CD8-positive, alpha-beta memory T cell (primary cell): Measurements from ENCODE around the gene IL11RA. TPM values are rescaled to one million over a fixed set of nuclear protein-coding genes. Genes with fewer than 3 reads are reported as not detected.

ENCODE experiments used
- CTCF ChIA-PET: fragments of 350-600 bp; sonication (Branson Sonifier 250); formaldehyde crosslinking; loops from one replicate; lab custom pipeline; 2021; ENCODE audit warnings: antibody characterized with exemption; lab: Charles Lee
- POLR2A ChIA-PET: fragments of 350-600 bp; sonication (Branson Sonifier 250); formaldehyde crosslinking; loops from one replicate; lab custom pipeline; 2021; ENCODE audit warnings: antibody characterized with exemption; lab: Charles Lee
- DNase-seq, 5 donors: peaks; one replicate each; pipeline versions ENCODE4 v3.0.0 to v3.0.0-alpha.2; 2020 to 2022; ENCODE audit warnings: mixed read lengths in 1 of 5
- H3K27ac ChIP-seq: one replicate; pipeline ENCODE4 v1.7.0; 2013; ENCODE audit warnings: low read depth, mild to moderate bottlenecking, low read length, moderate library complexity
- H3K27me3 ChIP-seq: 2 replicates; pipeline ENCODE4 v1.7.0; 2013; ENCODE audit warnings: low read length, mild to moderate bottlenecking; ENCODE audit not compliant: insufficient read depth, poor library complexity, severe bottlenecking
- H3K36me3 ChIP-seq: 2 replicates; pipeline ENCODE4 v1.7.0; 2013; ENCODE audit warnings: mild to moderate bottlenecking, low read length, moderate library complexity; ENCODE audit not compliant: insufficient read depth
- H3K4me1 ChIP-seq: 2 replicates; pipeline ENCODE4 v1.7.0; 2013; ENCODE audit warnings: mild to moderate bottlenecking, low read length, moderate library complexity; ENCODE audit not compliant: insufficient read depth
- H3K4me3 ChIP-seq: 2 replicates; pipeline ENCODE4 v1.7.0; 2013; ENCODE audit warnings: mild to moderate bottlenecking, low read length
- H3K9me3 ChIP-seq: 2 replicates; pipeline ENCODE4 v1.7.0; 2013; ENCODE audit warnings: mild to moderate bottlenecking, low read length
- H3K27ac Mint-ChIP-seq, 8 donors: one replicate each; pipeline ENCODE4 v1.8.0; 2020 to 2021; ENCODE audit warnings: mixed read lengths in 8 of 8, mild to moderate bottlenecking in 6 of 8, inconsistent platforms in 3 of 8, moderate library complexity in 3 of 8
- H3K27me3 Mint-ChIP-seq, 2 donors: one replicate each; pipeline ENCODE4 v1.8.0; 2020 to 2021; ENCODE audit warnings: mixed read lengths in 2 of 2, mild to moderate bottlenecking in 1 of 2, moderate library complexity in 1 of 2
- H3K36me3 Mint-ChIP-seq, 3 donors: one replicate each; pipeline ENCODE4 v1.8.0; 2020 to 2021; ENCODE audit warnings: mixed read lengths in 3 of 3, inconsistent platforms in 1 of 3, mild to moderate bottlenecking in 1 of 3
- H3K4me1 Mint-ChIP-seq, 3 donors: one replicate each; pipeline ENCODE4 v1.8.0; 2020 to 2021; ENCODE audit warnings: mixed read lengths in 3 of 3, inconsistent platforms in 1 of 3, mild to moderate bottlenecking in 1 of 3
- H3K4me3 Mint-ChIP-seq, 7 donors: one replicate each; pipeline ENCODE4 v1.8.0; 2020 to 2021; ENCODE audit warnings: mixed read lengths in 7 of 7, mild to moderate bottlenecking in 6 of 7, moderate library complexity in 4 of 7, inconsistent platforms in 2 of 7
- H3K9me3 Mint-ChIP-seq, 5 donors: one replicate each; pipeline ENCODE4 v1.8.0; 2020 to 2022; ENCODE audit warnings: mixed read lengths in 5 of 5, mild to moderate bottlenecking in 3 of 5, moderate library complexity in 2 of 5, inconsistent platforms in 1 of 5
- polyA plus RNA-seq: library from polyadenylated mRNA; unstranded; fragments of 300-500 nt; fragmentation: Illumina TruSeq; gene quantifications from one replicate; pipeline ENCODE4 v1.2.3, GENCODE V29; 2021
- total RNA-seq, 2 experiments: library from RNA; stranded (reverse); gene quantifications; one replicate each; pipeline ENCODE4 v1.2.3, GENCODE V29; 2021

Gene IL11RA
- total and polyA plus RNA-seq, 3 experiments from 2014 or later: 5.3 to 16.5 (median 15.6) TPM

GRCh38 chr9:34707130-34707529 lies 55.1 kb downstream of the IL11RA start:
- no peak overlapping the region for H3K27ac Mint-ChIP-seq
- Histone ChIP-seq H3K36me3 (no peaks in the 10 kb centered on the region), H3K27ac (no peak overlapping the region), H3K9me3 (no peaks in the 10 kb centered on the region), H3K4me3 (no peak overlapping the region), H3K27me3 (no peaks in the 10 kb centered on the region), H3K4me1 (no peaks in the 10 kb centered on the region)
- no peaks in the 10 kb centered on the region for H3K9me3 Mint-ChIP-seq
- no peaks in the 10 kb centered on the region for H3K36me3 Mint-ChIP-seq
- peaks cover 3 to 4% of the 10 kb centered on the region in 2 donors for H3K27me3 Mint-ChIP-seq
- peaks cover under 1 to 2% (median 1%) of the 10 kb centered on the region in 3 donors for H3K4me1 Mint-ChIP-seq
- H3K4me3 Mint-ChIP-seq: no peak overlapping the region
- ChIA-PET CTCF (no interaction called here), POLR2A (no interaction called here)
- no peak for DNase-seq

DNA sequence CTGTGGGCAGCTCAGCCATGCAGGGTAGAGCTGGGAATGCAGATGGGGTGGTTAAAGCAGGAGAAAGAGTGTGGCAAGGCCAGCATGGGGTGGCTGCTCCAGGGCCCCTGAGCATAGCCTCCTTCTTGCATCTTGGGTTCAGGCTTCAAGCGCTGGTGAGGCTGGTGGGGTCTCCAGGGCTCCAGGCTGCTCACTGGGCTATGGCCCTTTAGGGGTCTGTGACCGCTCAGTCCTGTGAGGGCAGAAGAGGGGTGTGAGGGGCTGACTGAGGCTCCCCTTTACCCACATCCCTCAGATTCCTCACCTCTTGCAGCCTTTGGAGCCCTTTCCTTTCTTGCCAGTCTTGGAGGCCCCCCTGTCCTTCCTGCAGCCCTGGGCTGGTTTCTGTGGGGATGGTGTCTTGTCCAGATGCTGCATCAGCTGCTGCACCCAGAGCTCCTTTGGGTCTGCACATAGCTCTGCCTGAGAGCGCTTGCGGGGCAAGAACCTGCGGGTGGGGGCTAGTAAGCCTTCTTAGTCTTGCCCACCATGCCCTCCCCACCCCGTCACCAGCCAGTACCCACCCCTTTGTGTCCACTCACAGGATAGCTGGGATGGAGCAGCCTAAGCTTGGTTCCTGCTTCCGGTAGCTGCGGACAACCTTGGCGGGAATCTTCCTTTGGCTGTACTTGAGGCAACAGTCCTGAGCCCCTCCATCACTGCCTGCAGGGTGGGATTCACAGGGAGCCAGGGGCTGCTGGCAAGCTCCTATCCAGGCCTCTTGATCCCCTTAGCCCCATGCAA lies 57.4 kb downstream of the IL11RA start:
- no peaks in the 10 kb centered on the region for H3K27me3 ChIP-seq
- POLR2A ChIA-PET: no interaction called here
- no peak for DNase-seq
- no peaks in the 10 kb centered on the region for H3K4me1 ChIP-seq
- no peaks in the 10 kb centered on the region for H3K36me3 Mint-ChIP-seq
- no peak overlapping the region for H3K4me3 Mint-ChIP-seq
- no peak overlapping the region for H3K27ac ChIP-seq
- no peaks in the 10 kb centered on the region for H3K36me3 ChIP-seq
- H3K27me3 Mint-ChIP-seq: peaks cover 10 to 17% of the 10 kb centered on the region in 2 donors
- no peaks in the 10 kb centered on the region for H3K9me3 ChIP-seq
- no peaks in the 10 kb centered on the region for H3K9me3 Mint-ChIP-seq
- CTCF ChIA-PET: interaction anchor here (1.1 to 5.7 kb wide), 2 partner anchors 7 to 105 kb away, joined by 4 to 30 read pairs; no protein-coding TSS in a partner anchor
- H3K4me1 Mint-ChIP-seq: no peaks in the 10 kb centered on the region
- no peak overlapping the region for H3K4me3 ChIP-seq
- no peak overlapping the region for H3K27ac Mint-ChIP-seq

DNA sequence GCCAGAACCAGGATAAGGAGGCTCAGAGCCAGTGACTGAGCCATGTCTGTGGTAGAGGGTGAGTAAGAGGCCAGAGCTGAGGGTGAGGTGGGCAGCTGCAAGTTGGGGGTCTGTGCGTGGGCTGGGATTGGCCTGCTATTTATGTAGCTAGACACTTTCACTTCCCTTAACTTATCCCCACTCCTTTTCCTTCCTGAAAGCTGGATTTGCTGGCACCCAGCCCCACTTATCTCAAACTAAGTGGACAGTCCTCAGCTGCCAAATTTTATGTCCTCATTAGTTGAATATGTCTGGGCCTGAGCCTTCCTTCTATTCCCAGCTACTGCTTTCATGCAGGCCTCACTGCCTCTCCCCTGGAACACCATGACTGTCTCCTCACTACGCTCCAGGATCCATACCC lies 58.0 kb downstream of the IL11RA start, which contains the start of gene CCL21:
CCL21 (minus strand) TSS at position 114 of the 400 bp plus-strand sequence; CDS start at position 44, 70 bp downstream.
- DNase-seq: no peak
- Histone ChIP-seq H3K36me3 (no peaks in the 10 kb centered on the region), H3K9me3 (no peaks in the 10 kb centered on the region), H3K4me1 (no peaks in the 10 kb centered on the region), H3K27me3 (no peaks in the 10 kb centered on the region), H3K4me3 (no peak within 1 kb of the TSS), H3K27ac (no peak within 1 kb of the TSS)
- Mint-ChIP-seq H3K9me3 (no peaks in the 10 kb centered on the region), H3K4me3 (no peak within 1 kb of the TSS), H3K27me3 (peaks cover 15 to 23% of the 10 kb centered on the region in 2 donors), H3K36me3 (no peaks in the 10 kb centered on the region), H3K4me1 (no peaks in the 10 kb centered on the region), H3K27ac (no peak within 1 kb of the TSS)
- ChIA-PET POLR2A (no interaction called here), CTCF (interaction anchor here (1.1 to 5.7 kb wide), 2 partner anchors 8 to 106 kb away, joined by 4 to 30 read pairs; no protein-coding TSS in a partner anchor)

Other genes with a start within 250 kb of the IL11RA start
- gene FAM219A, start 193.6 kb upstream of the IL11RA start, total RNA-seq: 10 to 100 TPM in 1 of 2 experiments, 1 to 10 TPM in 1; 9.4 to 10.5 TPM
- gene FAM219A, start 193.6 kb upstream of the IL11RA start, polyA plus RNA-seq: 1.7 TPM
- not detected for gene DNAI1, start 193.4 kb upstream of the IL11RA start, total RNA-seq
- not detected for gene DNAI1, start 193.4 kb upstream of the IL11RA start, polyA plus RNA-seq
- under 1 TPM; 0.35 to 0.39 TPM for gene ENHO, start 129.2 kb upstream of the IL11RA start, total RNA-seq
- not detected for gene ENHO, start 129.2 kb upstream of the IL11RA start, polyA plus RNA-seq
- not detected for gene CNTFR, start 62.5 kb upstream of the IL11RA start, total RNA-seq
- not detected for gene CNTFR, start 62.5 kb upstream of the IL11RA start, polyA plus RNA-seq
- gene RPP25L, start 40.1 kb upstream of the IL11RA start, total RNA-seq: 10 to 100 TPM; 34.5 to 39.0 TPM
- 35.9 TPM for gene RPP25L, start 40.1 kb upstream of the IL11RA start, polyA plus RNA-seq
- gene DCTN3, start 31.7 kb upstream of the IL11RA start, total RNA-seq: 10 to 100 TPM; 83.3 to 83.4 TPM
- gene DCTN3, start 31.7 kb upstream of the IL11RA start, polyA plus RNA-seq: 128 TPM
- gene ARID3C, start 23.1 kb upstream of the IL11RA start, total RNA-seq: under 1 TPM; 0.22 to 0.44 TPM
- not detected for gene ARID3C, start 23.1 kb upstream of the IL11RA start, polyA plus RNA-seq
- gene SIGMAR1, start 14.4 kb upstream of the IL11RA start, total RNA-seq: 100 to 1,000 TPM; 138 to 141 TPM
- 95.4 TPM for gene SIGMAR1, start 14.4 kb upstream of the IL11RA start, polyA plus RNA-seq
- 10 to 100 TPM; 41.7 to 43.0 TPM for gene GALT, start 5.5 kb upstream of the IL11RA start, total RNA-seq
- 42.8 TPM for gene GALT, start 5.5 kb upstream of the IL11RA start, polyA plus RNA-seq
- under 1 TPM; 0.35 to 0.39 TPM for gene CCL27, start 10.5 kb downstream of the IL11RA start, total RNA-seq
- not detected for gene CCL27, start 10.5 kb downstream of the IL11RA start, polyA plus RNA-seq
- gene CCL19, start 39.1 kb downstream of the IL11RA start, total RNA-seq: not detected
- gene CCL19, start 39.1 kb downstream of the IL11RA start, polyA plus RNA-seq: not detected
- not detected for gene CCL21, start 58.0 kb downstream of the IL11RA start, total RNA-seq
- gene CCL21, start 58.0 kb downstream of the IL11RA start, polyA plus RNA-seq: not detected